GM12872 (cell line): ENCODE data around the gene TMEM213.

ENCODE experiments used
- TF ChIP-seq, protein P1 (sequence below): IDR thresholded peaks from 3 replicates; pipeline ENCODE4 v1.5.1; 2011; ENCODE audit warnings: low read depth, mild to moderate bottlenecking, low read length, moderate library complexity; ENCODE audit not compliant: insufficient read depth

The TMEM213 gene

GRCh38 chr7:138773817-138774216 lies 24.0 kb upstream of the TMEM213 start:
- TF ChIP-seq, protein P1, sequence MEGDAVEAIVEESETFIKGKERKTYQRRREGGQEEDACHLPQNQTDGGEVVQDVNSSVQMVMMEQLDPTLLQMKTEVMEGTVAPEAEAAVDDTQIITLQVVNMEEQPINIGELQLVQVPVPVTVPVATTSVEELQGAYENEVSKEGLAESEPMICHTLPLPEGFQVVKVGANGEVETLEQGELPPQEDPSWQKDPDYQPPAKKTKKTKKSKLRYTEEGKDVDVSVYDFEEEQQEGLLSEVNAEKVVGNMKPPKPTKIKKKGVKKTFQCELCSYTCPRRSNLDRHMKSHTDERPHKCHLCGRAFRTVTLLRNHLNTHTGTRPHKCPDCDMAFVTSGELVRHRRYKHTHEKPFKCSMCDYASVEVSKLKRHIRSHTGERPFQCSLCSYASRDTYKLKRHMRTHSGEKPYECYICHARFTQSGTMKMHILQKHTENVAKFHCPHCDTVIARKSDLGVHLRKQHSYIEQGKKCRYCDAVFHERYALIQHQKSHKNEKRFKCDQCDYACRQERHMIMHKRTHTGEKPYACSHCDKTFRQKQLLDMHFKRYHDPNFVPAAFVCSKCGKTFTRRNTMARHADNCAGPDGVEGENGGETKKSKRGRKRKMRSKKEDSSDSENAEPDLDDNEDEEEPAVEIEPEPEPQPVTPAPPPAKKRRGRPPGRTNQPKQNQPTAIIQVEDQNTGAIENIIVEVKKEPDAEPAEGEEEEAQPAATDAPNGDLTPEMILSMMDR: no peak

DNA sequence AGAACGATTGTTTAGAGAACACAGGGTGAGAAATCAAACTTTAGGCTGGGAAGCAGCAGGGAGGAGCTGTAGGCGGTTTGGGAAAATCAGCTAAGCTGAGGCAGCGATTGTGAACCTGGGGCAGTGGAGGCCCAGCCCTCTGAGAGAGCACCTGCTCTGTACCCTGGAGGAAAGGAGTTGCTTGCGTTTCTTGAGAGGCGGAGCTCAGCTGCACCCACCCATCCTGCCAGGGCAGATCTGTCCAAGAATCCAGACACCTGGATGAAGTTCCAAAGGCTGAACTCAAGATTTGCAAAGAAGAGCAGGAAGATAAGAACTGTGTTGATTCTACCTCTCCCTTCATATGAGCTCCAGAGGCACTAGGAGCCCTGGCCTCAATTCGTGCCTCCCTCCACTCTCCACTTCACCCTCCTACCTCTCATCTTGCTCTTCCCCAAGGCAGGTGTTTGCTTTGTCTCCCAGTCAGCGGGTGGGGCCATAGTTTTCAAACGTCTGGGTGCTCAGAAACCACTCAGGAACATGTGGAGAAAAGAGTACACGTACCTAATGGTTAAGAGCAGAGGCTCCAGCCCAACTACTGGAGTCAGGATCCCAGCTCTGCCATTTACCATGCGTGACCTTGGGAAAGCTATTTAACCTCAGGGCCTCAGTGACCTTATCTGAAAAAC lies 21.5 kb upstream of the TMEM213 start:
- TF ChIP-seq, protein P1: no peak

DNA sequence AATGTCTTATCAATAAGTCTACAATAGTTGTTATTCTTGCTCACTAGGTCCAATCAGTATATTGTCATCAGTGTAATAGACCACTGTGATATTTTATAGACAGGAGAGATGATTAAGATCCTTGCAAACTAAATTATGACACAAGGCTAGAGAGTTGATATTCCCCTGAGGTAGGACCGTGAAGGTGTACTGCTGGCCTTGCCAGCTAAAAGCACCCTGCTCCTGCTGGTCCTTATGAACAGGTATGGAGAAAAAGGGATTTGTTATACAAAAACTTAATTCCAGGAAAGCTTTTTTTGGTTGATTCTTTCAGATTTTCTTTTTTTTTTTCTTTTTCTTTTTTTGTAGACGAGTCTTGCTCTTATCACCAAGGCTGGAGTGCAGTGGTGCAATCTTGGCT lies 16.8 kb upstream of the TMEM213 start:
- TF ChIP-seq, protein P1: no peak

GRCh38 chr7:138784692-138785091 lies 13.1 kb upstream of the TMEM213 start:
- TF ChIP-seq, protein P1: no peak

DNA sequence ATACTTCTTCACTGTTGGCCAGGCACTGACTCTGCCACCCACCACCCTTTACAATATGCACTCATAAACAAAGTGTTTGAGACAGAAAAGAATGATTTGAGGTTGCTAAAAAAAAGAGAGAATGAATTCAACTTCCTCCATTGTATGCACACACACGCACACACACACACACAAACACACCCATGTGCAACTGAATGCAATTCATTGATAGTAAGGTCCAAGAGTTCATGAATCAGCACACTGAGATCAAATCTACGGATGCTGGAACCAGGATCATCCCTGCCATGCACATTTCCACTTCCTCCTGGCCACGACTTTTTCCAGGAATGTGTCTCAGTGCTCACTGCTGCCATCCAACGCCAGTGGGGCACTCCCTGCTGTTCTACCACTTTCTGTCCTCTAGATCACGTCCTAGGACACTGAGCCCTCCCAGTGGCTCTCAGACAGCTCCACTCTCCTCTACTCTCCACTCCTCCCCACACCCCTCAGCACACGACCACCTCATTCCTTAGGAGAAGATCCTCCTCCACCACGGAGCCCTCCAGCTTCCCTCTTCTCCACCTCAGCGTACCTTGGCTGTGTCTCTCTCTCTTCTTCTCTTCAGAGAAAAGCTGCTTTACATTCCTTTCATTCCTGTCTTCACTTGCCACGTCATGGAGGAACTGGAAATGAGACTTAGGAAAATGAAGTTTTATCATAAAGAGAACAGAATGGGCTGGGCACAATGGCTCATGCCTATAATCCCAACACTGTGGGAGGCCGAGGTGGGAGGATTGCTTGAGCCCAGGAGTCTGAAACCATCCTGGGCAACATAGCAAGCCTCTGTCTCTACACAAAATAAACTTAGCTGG lies 12.0 kb upstream of the TMEM213 start:
- TF ChIP-seq, protein P1: no peak

GRCh38 chr7:138796038-138796615 lies 1.7 kb upstream of the TMEM213 start:
- TF ChIP-seq, protein P1: no peak

DNA sequence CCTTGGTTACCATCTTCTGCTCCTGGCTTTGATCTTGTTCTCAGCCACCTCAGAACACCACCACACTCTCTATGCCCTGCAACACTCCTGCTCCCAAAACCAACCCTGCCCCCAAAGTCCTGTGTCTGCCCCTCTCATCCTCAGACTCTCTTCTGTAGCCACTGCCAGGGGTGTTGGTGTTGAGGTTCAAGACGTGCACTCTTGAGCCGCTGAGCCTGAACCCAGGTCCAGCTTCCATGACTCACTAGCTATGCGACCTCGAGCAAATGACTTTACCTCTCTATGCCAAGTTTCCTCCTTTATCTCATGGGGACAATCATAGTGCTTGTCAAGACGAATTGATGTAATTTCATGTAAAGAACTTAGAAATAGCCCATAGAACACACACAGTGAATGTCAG lies 1.0 kb downstream of the TMEM213 start:
- TF ChIP-seq, protein P1: no peak
